ENCODE results near the gene RSPH1.

RSPH1 gene

GRCh38 chr21:42513985-42514882 is 18.2 kb upstream of the RSPH1 start:
- DNase-seq: peak in 12 of 56 donors; percentile 23 to 56 (median 35)

GRCh38 chr21:42513151-42513984 is 17.3 kb upstream of the RSPH1 start, which contains the start of gene SLC37A1:
Gene SLC37A1 (plus strand): TSS chr21:42513852. CDS start chr21:42518455, 4,603 bp downstream.
- peak in 11 of 56 donors; percentile 14 to 57 (median 34) for DNase-seq

- no peak for DNase-seq
Measured at GRCh38 chr21:42512346-42513034, 16.5 kb upstream of the RSPH1 start.

GRCh38 chr21:42509244-42509643 is 13.2 kb upstream of the RSPH1 start:
- DNase-seq: no peak

GRCh38 chr21:42508371-42508770 is 12.3 kb upstream of the RSPH1 start:
- DNase-seq: no peak

- no peak for DNase-seq
Measured at GRCh38 chr21:42507418-42507817, 11.4 kb upstream of the RSPH1 start.

- DNase-seq: no peak
Measured at GRCh38 chr21:42505090-42505726, 9.2 kb upstream of the RSPH1 start.

GRCh38 chr21:42503711-42504110 is 7.7 kb upstream of the RSPH1 start:
- DNase-seq: no peak

- DNase-seq: no peak
Measured at GRCh38 chr21:42500736-42501135, 4.7 kb upstream of the RSPH1 start.

- no peak for DNase-seq
Measured at GRCh38 chr21:42500225-42500624, 4.2 kb upstream of the RSPH1 start.

- no peak for DNase-seq
Measured at GRCh38 chr21:42499444-42500112, 3.6 kb upstream of the RSPH1 start.

GRCh38 chr21:42498012-42498411 is 2.0 kb upstream of the RSPH1 start:
- no peak for DNase-seq

GRCh38 chr21:42496839-42497202 is 797 bp upstream of the RSPH1 start:
- peak in 27 of 56 donors; percentile 29 to 73 (median 61) for DNase-seq

- DNase-seq: peak in 14 of 56 donors; percentile 66 to 87 (median 78)
Measured at GRCh38 chr21:42495765-42496119, 282 bp downstream of the RSPH1 start.

GRCh38 chr21:42495027-42495426 is 997 bp downstream of the RSPH1 start:
- DNase-seq: no peak

- no peak for DNase-seq
Measured at GRCh38 chr21:42493109-42494060, 2.6 kb downstream of the RSPH1 start.

- no peak for DNase-seq
Measured at GRCh38 chr21:42492201-42492600, 3.8 kb downstream of the RSPH1 start.

GRCh38 chr21:42491328-42491727 is 4.7 kb downstream of the RSPH1 start:
- no peak for DNase-seq

- DNase-seq: no peak
Measured at GRCh38 chr21:42490720-42491119, 5.3 kb downstream of the RSPH1 start.

All from nucleus accumbens (tissue), 56 donors.